ENCODE results near the gene NYAP2. TPM values are rescaled to one million over a fixed set of nuclear protein-coding genes. Genes with fewer than 3 reads are reported as not detected.
A peak's percentile ranks its signal among the peaks of the same experiment; 100 is the strongest.

Gene NYAP2
- total RNA-seq (2014; rRNA removed; shearing (Covaris generic); ENCODE audit: low replicate concordance) = not detected in 2 replicates

- DNase-seq = no peak
These were observed at the start of gene NYAP2 for GRCh38 chr2:225399504-225399903. Gene NYAP2 (plus strand): TSS chr2:225399710. CDS start chr2:225408881, 9,171 bp downstream.

DNA sequence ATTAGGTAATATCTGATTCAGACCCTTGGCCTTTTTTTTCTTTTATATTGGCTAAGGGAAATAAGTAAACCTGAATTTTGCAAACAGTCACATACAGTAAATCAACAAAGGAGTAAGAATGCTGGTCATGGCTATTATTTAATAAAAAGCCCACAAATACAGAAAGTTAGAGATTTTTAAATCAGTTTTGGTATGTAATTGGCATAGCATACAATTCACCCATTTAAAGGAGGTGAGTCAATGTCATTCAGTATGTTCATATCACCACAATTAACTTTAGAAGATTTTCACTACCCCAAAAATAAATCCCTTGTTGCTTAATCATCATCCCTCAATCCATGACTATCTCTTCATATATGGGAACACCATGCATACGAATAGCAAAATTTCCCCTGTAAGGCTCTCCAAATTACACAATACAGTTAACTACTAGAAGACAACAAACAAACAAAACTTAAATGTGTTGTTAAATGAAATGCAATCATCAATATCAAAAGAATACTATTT lies 45.9 kb upstream of the NYAP2 start:
- Histone ChIP-seq H3K27me3 (peaks cover 2% of the 10 kb centered on the region; the same call in 1 of the 2 replicates), H3K4me3 (no peak overlapping the region), H3K9me3 (no peaks in the 10 kb centered on the region), H3K36me3 (no peaks in the 10 kb centered on the region)
- DNase-seq = no peak

More at GRCh38 chr2:225399504-225399903, at the start of gene NYAP2:
- Histone ChIP-seq H3K9me3 (no peaks in the 10 kb centered on the region), H3K27me3 (peaks cover 3% of the 10 kb centered on the region; the same call in 1 of the 2 replicates), H3K36me3 (no peaks in the 10 kb centered on the region), H3K4me3 (no peak within 1 kb of the TSS)

DNA sequence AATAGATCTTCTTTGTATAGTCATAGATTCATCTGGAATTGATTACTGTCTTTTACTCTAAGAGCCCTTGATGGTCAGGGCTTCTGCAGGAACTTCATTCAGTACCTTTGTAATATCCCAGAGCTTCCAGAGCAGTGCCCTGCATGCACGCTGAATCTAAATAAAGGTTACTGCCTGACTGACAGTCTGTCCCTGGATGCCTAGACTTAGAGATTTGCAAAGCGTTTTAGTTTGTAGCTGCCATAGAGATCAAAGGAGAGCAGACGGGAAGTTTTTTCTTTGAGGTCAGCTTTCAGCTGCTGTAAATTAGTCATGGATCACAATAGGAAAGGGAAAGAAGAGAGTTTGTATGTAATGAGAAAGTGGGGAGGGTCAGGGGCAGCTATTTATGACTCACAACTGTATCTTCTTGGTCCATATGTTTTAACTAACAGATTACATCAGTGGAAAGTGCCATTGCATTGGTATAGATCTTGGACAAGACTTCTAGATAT lies 45.2 kb upstream of the NYAP2 start:
- no peaks in the 10 kb centered on the region for H3K9me3 ChIP-seq
- no peak overlapping the region for H3K4me3 ChIP-seq
- no peaks in the 10 kb centered on the region for H3K36me3 ChIP-seq
- DNase-seq = peak; percentile 11
- H3K27me3 ChIP-seq = peaks cover 2% of the 10 kb centered on the region; the same call in 1 of the 2 replicates

DNA sequence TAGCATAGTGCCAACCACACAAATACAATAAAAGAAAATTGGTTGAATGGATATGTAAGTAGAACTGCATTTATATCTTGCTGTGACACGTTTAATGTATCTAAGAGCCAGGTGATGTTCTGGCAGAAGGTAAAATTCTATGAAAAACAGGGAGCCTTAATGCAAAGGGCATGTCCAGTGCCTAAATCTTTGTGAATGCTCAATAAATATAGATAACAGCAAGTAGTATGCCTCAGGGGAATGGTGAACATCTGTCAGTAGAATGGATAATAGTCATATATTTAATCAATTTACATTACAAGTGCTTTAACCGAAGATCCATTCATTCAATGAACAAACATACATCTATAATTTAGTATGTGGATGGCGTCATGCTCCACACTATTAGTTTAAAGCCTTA lies 43.7 kb upstream of the NYAP2 start:
- DNase-seq = no peak
- Histone ChIP-seq H3K9me3 (no peaks in the 10 kb centered on the region), H3K4me3 (no peak overlapping the region), H3K27me3 (peaks cover 2% of the 10 kb centered on the region; the same call in 1 of the 2 replicates), H3K36me3 (no peaks in the 10 kb centered on the region)

GRCh38 chr2:225366731-225367130 lies 32.8 kb upstream of the NYAP2 start:
- no peaks in the 10 kb centered on the region for H3K9me3 ChIP-seq
- DNase-seq = no peak
- no peak overlapping the region for H3K4me3 ChIP-seq
- H3K36me3 ChIP-seq = no peaks in the 10 kb centered on the region
- peaks cover 3% of the 10 kb centered on the region; the same call in 1 of the 2 replicates for H3K27me3 ChIP-seq

DNA sequence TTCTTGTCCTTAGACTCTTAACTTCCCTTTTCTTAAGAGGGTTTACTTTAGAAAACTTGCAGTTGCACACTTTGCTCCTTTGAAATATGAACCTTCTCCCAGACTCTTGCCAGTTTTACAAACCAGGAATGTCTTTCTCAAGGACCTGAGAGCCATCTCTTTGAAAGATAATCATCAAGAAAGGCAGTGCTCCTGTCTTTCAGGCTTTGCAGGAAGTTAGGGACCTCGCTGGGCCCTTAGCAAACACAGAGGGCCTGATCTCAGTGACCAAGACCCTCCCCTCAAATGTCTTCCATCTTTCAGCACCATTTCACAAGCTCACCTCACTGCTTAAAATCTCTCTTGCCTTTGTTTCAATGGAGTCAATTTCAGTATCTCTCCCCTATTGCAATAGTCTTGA lies 32.0 kb upstream of the NYAP2 start:
- Histone ChIP-seq H3K36me3 (no peaks in the 10 kb centered on the region), H3K27me3 (peaks cover 3% of the 10 kb centered on the region; the same call in 1 of the 2 replicates), H3K4me3 (no peak overlapping the region), H3K9me3 (no peaks in the 10 kb centered on the region)
- no peak for DNase-seq

- Histone ChIP-seq H3K36me3 (no peaks in the 10 kb centered on the region), H3K27me3 (peaks cover 8% of the 10 kb centered on the region; the same call in 1 of the 2 replicates), H3K4me3 (no peak overlapping the region)
These were observed 20.5 kb upstream of the NYAP2 start for GRCh38 chr2:225378984-225379383.

DNA sequence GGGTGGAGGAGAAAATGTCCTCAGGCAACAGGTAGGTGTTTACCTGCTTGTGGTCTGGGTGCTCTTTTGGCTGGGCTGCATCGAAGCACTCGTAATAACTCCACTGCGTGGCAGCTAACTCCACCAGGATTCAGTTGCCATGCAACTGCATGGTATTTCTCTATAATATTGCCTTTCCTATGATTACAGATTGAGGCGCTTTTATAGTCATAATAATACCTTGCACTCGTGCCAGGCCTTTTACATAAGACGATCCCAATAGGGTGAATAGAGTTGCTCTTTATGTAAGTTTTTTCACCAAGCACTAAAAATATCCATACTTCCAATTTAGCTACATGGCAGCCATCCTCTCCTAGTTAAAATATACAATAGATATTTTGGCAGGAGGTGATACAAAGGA lies 19.7 kb upstream of the NYAP2 start:
- H3K4me3 ChIP-seq = no peak overlapping the region
- H3K9me3 ChIP-seq = no peaks in the 10 kb centered on the region
- no peaks in the 10 kb centered on the region for H3K36me3 ChIP-seq
- DNase-seq = no peak
- H3K27me3 ChIP-seq = peaks cover 8% of the 10 kb centered on the region; the same call in 1 of the 2 replicates

More at GRCh38 chr2:225378984-225379383, 20.5 kb upstream of the NYAP2 start:
- no peak for DNase-seq
- no peaks in the 10 kb centered on the region for H3K9me3 ChIP-seq

DNA sequence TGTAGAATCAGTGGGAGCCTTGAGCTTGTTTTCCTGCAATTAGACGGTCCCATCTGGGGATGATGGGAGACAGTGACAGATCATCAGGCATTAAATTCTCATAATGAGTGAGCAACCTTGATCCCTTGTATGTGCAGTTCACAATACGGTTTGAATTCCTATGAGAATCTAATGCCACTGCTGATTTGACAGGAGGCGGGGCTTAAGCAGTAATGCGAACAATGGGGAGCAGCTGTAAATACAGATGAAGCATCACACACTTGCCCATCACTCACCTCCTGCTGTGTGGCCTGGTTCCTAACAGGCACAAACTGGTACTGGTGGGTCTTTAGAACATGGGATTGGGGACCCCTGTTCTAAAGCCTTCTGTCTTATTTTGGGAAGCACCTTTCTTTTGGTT lies 17.9 kb upstream of the NYAP2 start:
- H3K9me3 ChIP-seq = no peaks in the 10 kb centered on the region
- no peak for DNase-seq
- H3K4me3 ChIP-seq = no peak overlapping the region

DNA sequence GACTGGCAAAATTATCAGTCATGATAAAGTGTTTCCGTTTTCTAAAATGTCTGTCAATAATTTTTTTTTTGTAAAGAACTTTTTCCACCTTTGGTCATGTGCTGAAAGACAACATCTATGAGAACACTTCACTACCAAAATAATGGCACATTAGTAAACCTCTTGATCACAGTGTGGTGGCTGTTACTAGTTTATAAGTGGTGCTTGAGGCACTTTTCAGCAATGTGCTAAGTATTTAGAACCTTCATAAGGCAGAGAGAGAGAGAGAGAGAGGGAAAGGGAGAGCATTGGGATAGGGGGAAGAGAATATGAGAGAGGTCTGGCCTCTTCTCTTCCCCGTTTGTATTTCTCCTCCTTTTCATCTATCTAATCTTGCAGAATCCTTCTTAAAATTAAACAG lies 1.1 kb upstream of the NYAP2 start:
- Histone ChIP-seq H3K9me3 (no peaks in the 10 kb centered on the region), H3K36me3 (no peaks in the 10 kb centered on the region), H3K27me3 (peaks cover 3% of the 10 kb centered on the region; the same call in 1 of the 2 replicates), H3K4me3 (no peak overlapping the region)
- DNase-seq = no peak

More for the DNA sequence above, 17.9 kb upstream of the NYAP2 start:
- peaks cover 6% of the 10 kb centered on the region; the same call in 1 of the 2 replicates for H3K27me3 ChIP-seq
- H3K36me3 ChIP-seq = no peaks in the 10 kb centered on the region

- H3K9me3 ChIP-seq = no peaks in the 10 kb centered on the region
- H3K27me3 ChIP-seq = peaks cover 3% of the 10 kb centered on the region; the same call in 1 of the 2 replicates
- peak; percentile 50 for DNase-seq
- H3K4me3 ChIP-seq = no peak overlapping the region
- no peaks in the 10 kb centered on the region for H3K36me3 ChIP-seq
These were observed 576 bp downstream of the NYAP2 start for GRCh38 chr2:225400060-225400511.

DNA sequence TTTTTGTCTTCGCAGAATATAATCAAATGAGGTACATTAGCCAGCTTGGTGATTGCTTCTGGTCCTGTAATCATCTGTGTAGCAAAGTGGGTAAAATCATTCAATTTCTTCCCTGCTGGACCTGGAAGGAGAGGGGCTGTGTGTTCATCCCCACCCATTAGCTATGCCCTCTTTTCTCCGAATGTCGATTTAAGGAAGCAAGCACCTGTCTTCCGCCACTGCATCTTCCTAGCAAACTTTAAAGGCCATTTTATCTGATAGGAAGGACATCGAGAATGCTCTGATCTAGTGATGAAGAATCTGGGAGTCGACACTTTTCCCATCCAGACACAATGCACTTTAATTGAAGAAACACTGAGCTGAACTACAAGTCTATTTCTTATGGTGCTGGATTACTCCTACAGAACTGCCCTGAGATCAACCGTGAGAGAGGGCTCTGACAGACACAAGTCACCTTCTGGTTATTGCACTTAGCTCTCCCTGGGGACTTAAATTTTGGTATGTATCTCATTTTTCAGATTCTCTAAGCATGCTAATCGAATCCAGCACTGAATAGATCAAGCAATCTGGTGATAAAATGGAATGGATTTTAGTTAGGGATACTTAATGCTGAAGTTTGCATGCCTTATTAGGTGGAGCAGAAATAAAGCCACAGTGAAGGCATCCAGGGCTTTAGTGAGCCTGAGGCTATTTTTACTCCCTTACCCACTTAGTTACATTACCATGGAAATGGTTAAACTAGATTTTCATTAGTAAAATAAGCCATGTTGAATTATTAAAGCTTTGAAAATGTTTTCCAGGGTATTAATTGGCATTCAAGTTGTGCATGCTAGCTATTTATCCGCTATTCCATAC lies 1.3 kb downstream of the NYAP2 start:
- Histone ChIP-seq H3K4me3 (no peak overlapping the region), H3K9me3 (no peaks in the 10 kb centered on the region), H3K36me3 (no peaks in the 10 kb centered on the region), H3K27me3 (peaks cover 3% of the 10 kb centered on the region; the same call in 1 of the 2 replicates)
- DNase-seq = no peak

GRCh38 chr2:225402210-225402776 lies 2.8 kb downstream of the NYAP2 start:
- Histone ChIP-seq H3K9me3 (no peaks in the 10 kb centered on the region), H3K27me3 (peaks cover 3% of the 10 kb centered on the region; the same call in 1 of the 2 replicates), H3K4me3 (no peak overlapping the region), H3K36me3 (no peaks in the 10 kb centered on the region)
- DNase-seq = no peak

DNA sequence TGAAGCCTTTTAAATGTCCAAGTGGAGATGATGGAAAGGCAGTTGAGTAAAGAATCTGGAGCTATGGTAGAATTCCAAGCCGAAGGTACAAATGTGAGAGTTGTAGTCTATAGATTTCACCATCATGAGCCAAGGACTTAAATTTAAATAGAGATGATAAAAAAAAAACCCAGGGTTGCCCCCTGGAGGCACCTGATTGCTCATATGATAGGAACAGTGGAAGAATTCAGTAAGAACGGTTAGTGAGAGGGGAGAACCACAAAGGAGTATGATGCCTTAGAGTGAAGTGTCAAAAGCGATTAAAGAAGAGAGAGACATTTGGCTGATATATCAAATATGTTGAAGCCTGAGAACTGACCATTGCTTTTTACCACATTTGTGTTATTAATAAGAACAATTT lies 11.9 kb downstream of the NYAP2 start:
- Histone ChIP-seq H3K4me3 (no peak overlapping the region), H3K9me3 (no peaks in the 10 kb centered on the region), H3K27me3 (peaks cover 4% of the 10 kb centered on the region; the same call in 1 of the 2 replicates), H3K36me3 (no peaks in the 10 kb centered on the region)
- no peak for DNase-seq

- no peak for DNase-seq
- peaks cover 7% of the 10 kb centered on the region for H3K27me3 ChIP-seq
- no peak overlapping the region for H3K4me3 ChIP-seq
- H3K36me3 ChIP-seq = no peaks in the 10 kb centered on the region
- H3K9me3 ChIP-seq = no peaks in the 10 kb centered on the region
These were observed 14.3 kb downstream of the NYAP2 start for GRCh38 chr2:225413786-225414185.

DNA sequence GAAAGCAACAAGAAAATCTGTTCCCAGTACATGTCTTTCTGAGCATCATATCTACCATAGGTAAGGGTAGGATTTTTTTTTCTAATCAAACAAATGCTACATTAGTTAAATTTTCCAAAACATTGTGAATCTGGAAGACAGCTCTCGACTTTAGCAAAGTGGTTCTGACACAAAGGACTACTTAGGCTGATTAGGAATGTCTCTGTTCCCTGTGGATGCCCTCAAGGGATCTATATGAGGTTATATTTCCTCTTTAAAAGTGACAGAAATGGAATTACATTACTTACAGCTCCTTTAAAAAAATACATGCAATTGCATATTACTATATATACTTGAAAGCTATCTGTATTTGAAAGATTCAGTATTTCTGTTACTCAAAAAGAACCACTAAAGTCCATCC lies 15.4 kb downstream of the NYAP2 start:
- H3K4me3 ChIP-seq = no peak overlapping the region
- no peak for DNase-seq
- no peaks in the 10 kb centered on the region for H3K9me3 ChIP-seq
- peaks cover 7% of the 10 kb centered on the region for H3K27me3 ChIP-seq
- no peaks in the 10 kb centered on the region for H3K36me3 ChIP-seq

- Histone ChIP-seq H3K9me3 (no peaks in the 10 kb centered on the region), H3K36me3 (no peaks in the 10 kb centered on the region), H3K27me3 (peaks cover 7% of the 10 kb centered on the region), H3K4me3 (no peak overlapping the region)
- DNase-seq = no peak
These were observed 15.8 kb downstream of the NYAP2 start for GRCh38 chr2:225415341-225415740.
